GM19395 (cell line): ENCODE measurements around the gene TEX28.
"Not testable (repeated sequence)": the region's sequence is repeated elsewhere in the genome, so short reads cannot be mapped to it uniquely, and the experiment has no call there.

Source experiments
- ATAC-seq: cut with Tn5 transposase; IDR thresholded peaks from one replicate; pipeline ENCODE4 v1.9.1; 2021; ENCODE audit warnings: mild to moderate bottlenecking, moderate library complexity; ENCODE audit not compliant: unreplicated experiment

Gene TEX28

GRCh38 chrX:154310616-154311536 is 16.0 kb upstream of the TEX28 start:
- ATAC-seq, result no peak

DNA sequence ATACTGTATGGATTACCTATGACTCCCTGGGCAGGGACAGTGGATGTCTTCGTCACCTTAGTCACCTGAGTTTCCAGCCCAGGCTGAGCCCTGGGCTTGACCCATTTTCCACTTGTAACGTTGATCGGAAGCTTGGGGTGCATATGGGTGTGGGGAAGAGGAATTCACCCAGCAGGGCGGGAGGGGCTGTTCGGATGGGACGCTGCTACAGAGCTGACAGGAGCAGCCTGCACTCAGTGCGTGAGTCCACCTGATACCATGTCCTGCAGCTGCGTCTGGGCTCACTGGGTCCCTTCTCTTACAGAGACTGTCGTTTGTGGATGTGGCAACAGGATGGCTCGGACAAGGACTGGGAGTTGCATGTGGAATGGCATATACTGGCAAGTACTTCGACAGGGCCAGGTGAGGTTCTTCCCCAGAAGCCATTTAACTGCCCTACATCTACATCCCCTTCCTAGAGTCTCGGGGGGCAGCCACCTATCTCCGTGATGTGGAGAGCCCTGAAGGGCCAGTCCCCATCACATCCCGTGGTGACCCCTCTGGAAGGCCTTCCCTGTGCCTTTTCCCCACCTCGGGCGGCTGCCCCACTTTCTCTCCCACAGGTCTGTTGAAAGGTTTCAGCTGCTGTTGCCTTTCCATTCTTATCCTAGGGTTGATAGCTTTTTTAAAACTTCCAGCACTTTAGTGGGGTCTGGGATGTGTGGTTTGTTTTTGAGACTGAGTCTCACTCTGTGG is 14.3 kb upstream of the TEX28 start:
- ATAC-seq, result no peak

GRCh38 chrX:154308108-154308946 is 13.4 kb upstream of the TEX28 start:
- ATAC-seq, result no peak

GRCh38 chrX:154307202-154307601 is 12.3 kb upstream of the TEX28 start:
- ATAC-seq, result no peak

DNA sequence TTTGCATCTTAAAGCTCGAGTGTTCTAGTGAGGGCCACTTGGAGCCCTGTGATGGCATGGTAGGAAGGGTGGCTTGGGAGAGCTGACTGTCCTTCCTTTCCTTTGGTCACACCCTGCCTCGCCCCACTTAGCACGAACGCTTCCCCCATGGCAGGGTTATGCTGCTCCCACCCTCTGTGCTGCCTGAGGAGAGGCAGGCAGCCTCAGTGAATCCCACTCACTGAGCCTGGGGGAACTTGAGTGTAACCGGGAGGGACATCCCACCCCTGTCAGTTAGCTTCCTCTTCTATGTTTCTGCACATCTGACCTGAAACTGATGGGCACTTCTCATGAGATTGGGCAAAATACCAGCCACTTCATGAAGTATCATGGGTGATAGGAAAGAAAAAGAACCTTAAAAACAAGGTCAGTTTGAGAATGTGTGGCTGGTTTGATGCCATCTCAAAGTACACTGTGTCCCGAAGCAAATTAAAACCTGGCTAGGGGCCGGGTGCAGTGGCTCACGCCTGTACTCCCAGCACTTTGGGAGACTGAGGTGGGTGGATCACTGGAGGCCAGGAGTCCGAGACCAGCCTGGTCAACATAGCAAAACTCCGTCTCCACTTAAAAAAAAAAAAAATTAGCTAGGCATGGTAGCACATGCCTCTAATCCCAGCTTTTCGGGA is 10.7 kb upstream of the TEX28 start:
- no peak for ATAC-seq

- ATAC-seq, result no peak
Measured at GRCh38 chrX:154304846-154305245, 9.9 kb upstream of the TEX28 start.

DNA sequence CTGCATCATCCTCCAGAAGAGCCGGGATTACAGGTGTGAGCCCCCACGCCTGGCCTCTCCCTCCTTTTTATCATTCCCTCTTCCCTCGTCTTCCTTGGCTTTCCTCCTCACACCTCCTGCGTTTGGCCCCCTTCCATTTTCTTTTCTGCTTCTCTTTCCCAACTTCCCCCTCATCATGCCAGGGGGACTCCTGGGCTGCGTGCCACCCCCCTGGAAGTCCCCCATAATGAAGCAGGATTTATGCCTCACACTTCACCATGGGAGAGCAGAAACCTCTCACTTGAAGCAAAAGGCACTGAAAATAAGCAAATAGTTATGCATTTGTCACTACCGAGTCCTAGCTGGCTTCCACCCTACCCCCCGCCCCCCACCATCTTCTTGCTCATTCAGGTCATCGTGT is 8.6 kb upstream of the TEX28 start:
- no peak for ATAC-seq

DNA sequence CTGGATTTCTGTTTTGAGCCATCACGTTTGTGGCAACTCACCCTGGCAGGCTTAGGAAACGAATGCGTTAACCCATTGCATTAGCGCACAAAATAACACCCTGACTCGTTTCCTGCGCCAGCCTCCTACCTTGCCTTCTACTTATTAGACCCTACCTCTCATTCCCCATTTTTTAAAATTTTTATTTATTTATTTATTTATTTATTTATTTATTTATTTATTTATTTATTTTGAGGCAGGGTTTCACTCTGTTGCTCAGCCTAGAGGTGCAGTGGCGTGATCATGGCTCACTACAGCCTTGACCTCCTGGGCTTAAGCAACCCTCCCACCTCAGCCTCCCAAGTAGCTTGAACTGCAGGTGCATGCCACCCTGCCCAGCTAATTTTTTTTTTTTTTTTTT is 8.1 kb upstream of the TEX28 start:
- ATAC-seq, result not testable (repeated sequence)

- ATAC-seq, result no peak
Measured at GRCh38 chrX:154300816-154301215, 5.9 kb upstream of the TEX28 start.

DNA sequence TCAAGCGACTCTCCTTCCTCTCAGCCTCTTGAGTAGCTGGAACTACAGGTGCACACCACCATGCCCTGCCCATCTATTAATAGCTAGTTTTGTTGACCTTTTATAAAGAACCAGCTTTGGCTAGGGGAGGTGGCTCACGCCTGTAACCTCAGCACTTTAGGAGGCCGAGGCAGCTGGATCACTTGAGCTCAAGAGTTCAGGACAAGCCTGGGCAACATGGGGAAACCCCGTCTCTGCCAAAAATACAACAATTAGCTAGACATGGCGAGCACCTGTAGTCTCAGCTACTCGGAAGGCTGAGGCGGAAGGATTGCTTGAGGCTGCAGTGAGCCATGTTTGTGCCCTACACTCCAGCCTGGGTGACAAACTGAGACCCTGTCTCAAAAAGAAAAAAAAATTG is 3.4 kb upstream of the TEX28 start:
- no peak for ATAC-seq

- no peak for ATAC-seq
Measured at GRCh38 chrX:154296731-154297130, 1.8 kb upstream of the TEX28 start.

GRCh38 chrX:154295664-154296310 is 863 bp upstream of the TEX28 start, which contains the start of gene TKTL1:
TSS of gene TKTL1 (plus strand) at chrX:154295795. CDS start at chrX:154295860, 65 bp downstream.
- no peak for ATAC-seq

DNA sequence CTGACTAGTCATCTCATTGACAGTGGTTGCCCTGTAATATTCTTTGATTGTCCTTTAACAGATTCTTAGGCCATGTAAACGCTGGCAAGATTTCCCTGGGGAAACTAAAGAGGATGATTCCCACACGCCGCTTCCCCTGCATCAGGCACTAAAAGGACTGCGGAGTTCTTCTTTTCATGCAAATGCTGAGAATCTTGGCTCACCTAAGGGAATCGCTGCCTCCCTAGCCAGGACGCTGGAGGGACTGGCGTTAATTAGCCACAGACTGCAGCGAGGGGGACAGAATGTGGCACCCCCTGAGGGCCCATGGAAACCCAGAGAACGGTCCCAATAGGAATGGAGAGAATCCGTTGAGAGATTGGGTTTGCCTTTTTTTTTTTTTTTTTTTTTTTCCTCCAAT is 8.5 kb downstream of the TEX28 start:
- ATAC-seq, result not testable (repeated sequence)

DNA sequence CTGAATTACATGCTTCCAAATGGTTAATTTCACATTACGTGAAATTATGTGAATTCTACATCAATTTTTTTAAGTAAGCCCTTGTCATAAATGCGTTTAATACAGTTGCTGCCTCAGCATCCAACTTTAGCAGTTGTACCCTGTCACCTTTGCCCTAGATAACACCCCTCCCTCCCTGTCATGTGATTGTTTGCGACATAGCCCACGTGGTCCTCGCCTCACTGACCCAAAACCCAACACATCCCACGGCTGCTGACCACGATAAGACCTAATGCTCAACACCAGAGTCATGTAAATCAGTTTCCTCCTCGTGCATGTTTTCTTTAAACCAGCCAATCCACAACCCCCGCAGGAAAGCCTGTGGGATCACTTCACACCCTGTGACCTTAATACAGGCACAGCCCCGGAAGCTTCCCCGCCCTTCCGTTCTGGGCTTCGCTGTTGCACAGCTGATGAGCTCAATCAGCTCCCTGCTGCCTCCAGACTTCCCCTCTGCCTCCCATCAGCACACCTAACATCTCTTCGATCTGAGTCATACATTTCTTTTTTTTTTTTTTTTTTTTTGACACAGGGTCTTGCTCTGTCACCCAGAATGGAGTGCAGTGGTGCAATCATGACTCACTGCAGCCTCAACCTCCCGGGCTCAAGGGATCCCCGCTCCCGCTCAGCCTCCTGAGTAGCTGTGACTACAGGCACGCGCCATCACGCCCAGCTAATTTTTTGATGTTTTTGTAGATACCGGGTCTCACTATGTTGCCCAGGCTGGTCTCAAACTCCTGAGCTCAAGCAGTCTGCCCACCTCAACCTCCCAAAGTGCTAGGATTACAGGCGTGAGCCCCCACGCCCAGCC is 10.2 kb downstream of the TEX28 start:
- not testable (repeated sequence) for ATAC-seq

DNA sequence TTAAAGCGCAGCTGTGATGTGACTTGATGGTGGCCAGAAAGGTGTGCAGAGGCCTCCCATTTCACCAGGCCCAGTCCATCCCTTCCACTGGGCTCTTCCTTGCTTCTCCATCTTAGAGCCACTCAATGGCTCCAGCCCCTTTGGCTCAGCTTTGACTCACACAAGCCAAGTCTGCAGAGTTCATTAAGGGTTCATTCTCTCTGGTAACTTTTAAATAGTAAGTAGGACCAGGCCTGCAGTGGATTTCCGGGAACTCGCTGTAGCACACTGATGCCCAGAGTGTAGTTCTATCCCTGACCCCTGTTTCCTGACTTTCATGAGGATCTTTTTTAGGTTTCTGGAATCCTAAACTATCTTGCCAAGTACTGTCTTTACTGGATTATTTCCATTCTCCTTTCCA is 25.7 kb downstream of the TEX28 start:
- ATAC-seq, result not testable (repeated sequence)

- ATAC-seq, result not testable (repeated sequence)
Measured at GRCh38 chrX:154263072-154263471, 31.9 kb downstream of the TEX28 start.

DNA sequence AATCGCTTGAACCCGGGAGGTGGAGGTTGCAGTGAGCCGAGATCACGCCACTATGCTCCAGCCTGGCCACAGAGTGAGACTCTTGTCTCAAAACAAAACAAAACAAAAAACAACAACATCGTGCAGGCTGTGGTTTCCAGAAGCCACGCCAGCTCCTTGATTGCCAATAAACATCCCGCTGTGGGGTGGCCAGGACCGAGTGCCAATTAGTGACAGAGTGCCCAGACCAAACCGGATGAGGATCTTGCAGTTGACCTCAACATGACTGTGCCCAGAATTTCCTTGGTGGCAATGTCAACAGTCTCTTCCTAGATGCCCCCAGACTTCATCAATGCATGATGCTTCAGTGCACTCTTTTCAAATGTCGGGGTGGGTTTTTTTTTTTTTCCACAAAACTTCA is 36.2 kb downstream of the TEX28 start:
- not testable (repeated sequence) for ATAC-seq

DNA sequence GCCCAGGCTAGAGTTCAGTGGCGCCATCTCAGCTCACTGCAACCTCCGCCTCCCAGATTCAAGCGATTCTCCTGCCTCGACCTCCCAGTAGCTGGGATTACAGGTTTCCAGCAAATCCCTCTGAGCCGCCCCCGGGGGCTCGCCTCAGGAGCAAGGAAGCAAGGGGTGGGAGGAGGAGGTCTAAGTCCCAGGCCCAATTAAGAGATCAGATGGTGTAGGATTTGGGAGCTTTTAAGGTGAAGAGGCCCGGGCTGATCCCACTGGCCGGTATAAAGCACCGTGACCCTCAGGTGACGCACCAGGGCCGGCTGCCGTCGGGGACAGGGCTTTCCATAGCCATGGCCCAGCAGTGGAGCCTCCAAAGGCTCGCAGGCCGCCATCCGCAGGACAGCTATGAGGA is 37.6 kb downstream of the TEX28 start, which contains the start of gene OPN1MW3:
TSS of gene OPN1MW3 (plus strand) at position 301 of the 400 bp plus-strand sequence. CDS start at position 339, 38 bp downstream.
- ATAC-seq, result not testable (repeated sequence)

- ATAC-seq, result not testable (repeated sequence)
Measured at GRCh38 chrX:154248076-154248475, 46.8 kb downstream of the TEX28 start.
